GM19239 (cell line): ENCODE data around the gene SCAI.
"Not testable (repeated sequence)": the region's sequence is repeated elsewhere in the genome, so short reads cannot be mapped to it uniquely, and the experiment has no call there.

Experiments used
- DNase-seq: peaks from one replicate; pipeline ENCODE4 v3.0.0; 2011; ENCODE audit warnings: low spot score; ENCODE audit not compliant: insufficient read length
- FAIRE-seq: peaks from 2 replicates; lab custom pipeline; 2011; peaks lifted over from hg19 to GRCh38; lab: Jason Lieb, UNC

SCAI gene

DNA sequence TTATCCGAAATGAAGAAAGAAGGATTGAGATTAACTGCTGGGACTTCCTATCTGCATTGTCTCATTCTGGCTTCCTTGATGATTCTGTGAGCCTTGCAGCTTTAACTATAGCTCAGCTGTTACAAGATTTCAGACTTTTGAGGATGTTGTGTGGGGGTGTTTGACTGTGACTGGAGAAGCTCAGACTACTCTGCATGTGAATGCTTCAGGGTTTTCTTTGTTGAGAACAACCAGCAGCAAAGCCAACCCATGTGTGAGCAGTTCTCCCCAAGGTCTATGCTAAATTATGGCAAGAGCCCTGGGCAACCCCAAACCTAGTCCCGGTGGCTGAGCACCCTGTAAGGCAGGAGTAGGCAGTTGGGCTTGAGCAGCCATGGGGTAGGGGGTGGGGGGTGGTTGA is 8.4 kb upstream of the SCAI start:
- no peak for FAIRE-seq
- no peak for DNase-seq

DNA sequence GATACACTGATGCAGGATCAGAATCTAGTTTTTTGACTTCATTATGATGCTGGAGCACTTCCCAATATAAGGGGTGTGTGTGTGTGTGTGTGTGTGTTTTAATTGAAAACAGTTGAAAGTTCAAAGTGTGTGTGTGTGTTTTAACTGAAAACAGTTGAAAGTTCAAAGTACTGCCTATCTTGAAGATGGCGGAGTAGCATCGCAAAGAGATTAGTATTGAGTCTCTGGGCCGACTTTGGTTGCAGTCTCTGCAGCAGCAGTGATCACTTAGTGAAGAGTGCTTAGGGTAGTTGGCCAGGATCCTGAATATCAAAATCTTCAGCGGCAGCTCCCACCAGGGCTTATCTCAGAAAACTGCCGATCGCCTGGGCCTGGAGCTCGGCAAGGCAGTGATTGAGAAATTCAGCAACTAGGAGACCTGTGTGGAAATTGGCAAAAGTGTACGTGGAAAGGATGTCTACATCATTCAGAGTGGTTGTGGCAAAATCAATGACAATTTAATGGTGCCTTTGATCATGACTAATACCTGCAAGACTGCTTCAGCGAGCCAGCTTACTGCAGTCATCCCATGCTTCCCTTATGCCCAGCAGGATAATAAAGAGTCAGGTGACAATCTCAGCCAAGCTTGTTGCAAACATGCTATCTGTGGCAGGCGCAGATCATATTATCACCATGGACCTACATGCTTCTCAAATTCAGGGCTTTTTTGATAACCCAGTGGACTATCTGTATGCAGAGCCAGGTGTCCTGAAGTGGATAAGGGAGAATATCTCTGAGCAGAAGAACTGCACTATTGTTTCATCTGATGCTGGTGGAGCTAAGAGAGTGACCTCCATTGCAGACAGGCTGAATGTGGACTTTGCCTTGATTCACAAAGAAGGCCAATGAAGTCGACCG is 7.3 kb upstream of the SCAI start:
- FAIRE-seq (no peak), DNase-seq (no peak)

DNA sequence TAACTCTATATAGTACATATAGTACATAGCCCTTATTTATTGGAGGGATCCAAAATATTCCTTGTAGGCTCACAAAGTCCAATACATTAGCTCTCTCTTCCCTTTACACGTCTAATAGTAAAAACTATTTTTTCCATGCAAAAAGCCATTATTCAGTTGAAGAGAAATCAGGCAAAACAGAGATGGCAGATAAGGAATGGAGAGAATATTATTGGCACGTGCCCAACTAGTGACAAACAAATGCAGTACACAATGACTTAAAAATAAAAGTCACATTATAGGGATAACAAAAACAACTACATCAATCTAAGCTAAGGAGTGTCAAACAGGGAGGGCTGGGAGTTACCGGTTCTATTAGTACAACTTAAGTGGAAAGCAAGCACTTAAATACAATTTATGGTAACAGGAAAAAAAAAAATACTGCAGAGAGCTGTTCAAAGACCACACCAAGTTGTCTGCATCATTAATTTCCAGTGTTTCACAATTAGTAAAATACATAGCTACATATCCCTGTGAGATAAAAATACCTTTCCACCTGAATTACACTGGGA is 4.1 kb upstream of the SCAI start:
- DNase-seq, result no peak
- FAIRE-seq, result no peak

DNA sequence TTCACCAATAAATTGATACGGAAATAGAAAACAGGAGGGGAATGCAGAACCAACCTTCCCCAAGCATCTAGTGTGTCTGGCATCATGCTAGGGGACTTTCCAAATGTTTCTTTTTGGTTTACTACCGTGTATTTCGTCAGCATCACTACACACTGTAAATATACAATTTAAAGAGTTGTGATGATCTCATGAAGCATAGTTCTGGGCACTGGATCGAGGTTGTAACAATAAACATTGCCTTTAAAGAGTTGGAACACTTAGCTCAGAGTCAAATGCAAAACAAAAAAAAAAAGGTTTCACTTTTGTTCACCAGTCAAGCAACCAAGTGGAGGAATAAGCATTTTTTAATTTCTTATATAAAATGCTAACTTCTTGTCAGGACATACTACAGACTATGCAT is 2.9 kb upstream of the SCAI start:
- DNase-seq (no peak), FAIRE-seq (no peak)

DNA sequence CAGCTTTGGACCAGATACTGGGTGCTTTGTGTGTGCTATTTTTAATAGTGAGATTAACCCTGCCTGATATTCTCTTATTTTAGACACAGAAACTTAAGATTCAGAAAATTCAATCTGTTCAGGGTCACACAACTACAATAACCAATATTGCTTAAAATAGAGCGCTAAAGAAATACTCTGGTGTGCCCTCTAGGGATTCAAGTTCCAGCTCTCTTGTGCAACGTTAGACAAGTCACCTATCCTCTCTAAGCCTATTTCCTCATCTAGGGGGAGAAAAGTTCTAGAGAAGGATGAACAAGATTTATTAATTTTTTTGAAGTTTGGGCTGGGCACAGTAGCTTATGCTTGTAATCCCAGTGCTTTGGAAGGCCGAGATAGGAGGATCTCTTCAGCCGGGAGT is 2.1 kb upstream of the SCAI start:
- FAIRE-seq (no peak), DNase-seq (no peak)

DNA sequence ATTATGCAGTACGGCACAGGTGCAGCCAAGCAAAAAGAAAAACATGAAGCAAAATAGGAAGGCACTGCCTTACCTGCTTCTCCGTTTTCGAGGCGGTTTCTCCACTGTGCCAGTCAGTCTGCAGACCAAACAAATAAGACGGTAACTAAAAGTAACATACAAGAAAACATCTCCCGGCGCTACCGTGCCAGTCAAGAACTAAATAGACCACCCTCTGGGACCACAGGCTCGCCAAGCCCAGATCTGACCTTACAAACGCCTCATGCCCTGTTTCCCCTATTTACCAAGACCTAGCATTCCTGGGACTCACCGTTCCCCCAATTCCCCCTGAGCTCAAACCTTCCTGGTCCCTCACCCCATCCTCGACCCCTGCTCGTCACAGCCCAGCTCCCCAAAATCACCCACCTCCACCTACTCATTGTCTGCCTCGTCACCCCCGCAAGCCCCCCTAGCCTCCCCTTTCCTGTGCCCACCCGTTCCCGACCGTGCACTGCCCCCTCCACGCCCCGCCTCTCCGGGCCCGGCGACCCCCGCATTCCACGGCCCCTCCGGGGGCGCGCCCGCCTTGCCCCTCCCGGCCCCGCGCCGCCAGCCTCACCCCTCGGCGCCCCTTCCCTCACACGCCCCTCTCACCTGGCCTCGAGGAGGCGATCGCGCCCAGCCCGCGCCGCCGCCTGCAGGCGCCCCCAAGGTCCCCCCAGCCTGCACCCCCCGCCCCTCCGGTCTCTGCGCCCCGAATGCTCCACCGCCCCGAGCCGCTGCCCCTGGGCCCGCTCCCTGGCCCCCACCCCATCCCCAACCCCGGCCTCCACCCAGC is 560 bp downstream of the SCAI start:
- FAIRE-seq (peak; percentile 49), DNase-seq (no peak)

DNA sequence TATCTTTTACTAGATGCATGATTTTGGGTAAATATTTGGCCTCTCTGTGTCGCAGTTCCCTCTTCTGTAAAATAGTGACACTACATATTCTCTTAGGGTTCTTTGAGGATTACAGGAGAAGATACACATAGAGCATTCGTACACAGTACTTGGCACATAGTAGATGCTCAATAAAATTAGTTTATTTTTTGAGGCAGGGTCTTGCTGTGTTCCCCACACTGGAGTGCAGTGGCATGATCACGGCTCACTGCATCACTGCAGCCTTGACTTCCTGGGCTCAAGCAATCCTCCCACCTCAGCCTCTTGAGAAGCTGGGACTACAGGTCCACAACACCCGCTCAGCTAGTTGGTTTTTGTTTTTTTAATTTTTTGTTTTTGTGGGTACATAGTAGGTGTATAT is 1.6 kb downstream of the SCAI start:
- DNase-seq, result no peak
- no peak for FAIRE-seq

DNA sequence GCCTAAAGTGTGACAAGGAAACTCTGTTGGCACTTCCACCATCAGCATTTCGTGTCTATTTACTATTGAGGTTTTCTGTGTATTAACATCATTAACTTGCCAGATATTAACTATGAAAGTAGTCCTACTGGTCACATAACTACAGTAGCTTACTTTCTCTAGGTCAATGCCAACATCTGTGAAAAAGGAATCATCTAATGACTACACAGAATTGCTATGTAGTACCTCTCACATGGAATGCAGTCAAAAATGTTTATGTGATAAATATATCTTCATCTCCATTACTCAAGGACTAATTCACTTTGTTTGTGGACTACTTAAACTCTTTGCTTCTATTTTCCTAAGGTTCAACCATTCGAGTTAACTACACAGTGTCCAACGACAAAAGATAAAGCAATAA is 2.1 kb downstream of the SCAI start:
- DNase-seq (no peak), FAIRE-seq (no peak)

DNA sequence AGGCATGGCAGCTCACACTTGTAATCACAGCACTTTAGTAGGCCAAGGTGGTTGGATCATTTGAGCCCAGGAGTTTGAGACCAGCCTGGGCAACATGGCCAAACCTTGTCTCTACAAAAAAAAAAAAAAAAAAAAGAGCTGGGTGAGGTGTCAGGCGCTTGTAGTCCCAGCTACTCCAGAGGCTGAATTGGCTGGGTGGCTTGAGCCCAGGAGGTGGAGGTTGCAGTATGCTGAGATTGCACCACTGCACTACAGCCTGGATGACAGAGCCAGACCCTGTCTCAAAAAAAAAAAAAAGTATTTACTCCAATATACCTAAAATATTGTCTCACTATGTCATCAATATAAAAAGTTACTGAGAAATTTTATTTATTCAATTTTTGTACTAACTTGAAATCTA is 2.8 kb downstream of the SCAI start:
- FAIRE-seq, result no peak

DNA sequence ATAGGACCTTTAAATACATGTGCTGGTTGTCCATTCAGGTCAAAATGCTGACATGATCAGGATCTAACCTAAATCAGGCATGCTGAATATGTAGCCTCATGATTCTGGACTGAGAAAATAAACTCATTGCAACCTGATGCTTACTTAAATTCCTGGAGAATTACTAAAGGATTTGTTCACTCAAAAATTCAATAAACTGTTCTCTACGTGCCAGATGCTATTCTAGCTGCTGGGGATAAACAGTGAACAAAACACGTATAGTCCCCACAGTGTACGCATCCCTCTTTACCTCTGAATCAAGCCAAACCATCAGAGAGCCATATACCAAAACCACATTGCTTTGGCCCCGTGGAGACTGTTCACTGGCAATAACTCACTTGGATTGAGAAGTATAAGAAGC is 6.1 kb downstream of the SCAI start:
- DNase-seq, result no peak
- no peak for FAIRE-seq

More for the DNA sequence above, 2.8 kb downstream of the SCAI start:
- DNase-seq, result no peak

DNA sequence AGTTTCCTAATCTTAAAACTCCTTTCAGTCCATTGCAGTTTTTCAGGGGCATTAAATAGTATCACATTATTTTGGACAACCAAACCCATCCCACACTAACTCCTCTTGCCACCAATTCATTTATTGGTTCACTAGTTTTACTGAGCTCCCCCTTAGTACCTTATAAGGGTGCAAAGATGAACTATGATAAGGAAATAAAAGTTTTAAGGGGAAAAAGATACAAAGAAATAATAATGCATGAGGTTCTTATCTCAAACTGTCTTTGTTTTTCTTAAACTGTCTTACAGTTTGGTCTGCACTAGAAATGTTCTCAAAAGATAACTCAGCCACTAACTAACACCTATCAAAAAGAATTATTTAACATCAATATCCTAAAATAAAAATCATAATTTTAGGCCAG is 8.4 kb downstream of the SCAI start:
- no peak for DNase-seq
- FAIRE-seq, result no peak

DNA sequence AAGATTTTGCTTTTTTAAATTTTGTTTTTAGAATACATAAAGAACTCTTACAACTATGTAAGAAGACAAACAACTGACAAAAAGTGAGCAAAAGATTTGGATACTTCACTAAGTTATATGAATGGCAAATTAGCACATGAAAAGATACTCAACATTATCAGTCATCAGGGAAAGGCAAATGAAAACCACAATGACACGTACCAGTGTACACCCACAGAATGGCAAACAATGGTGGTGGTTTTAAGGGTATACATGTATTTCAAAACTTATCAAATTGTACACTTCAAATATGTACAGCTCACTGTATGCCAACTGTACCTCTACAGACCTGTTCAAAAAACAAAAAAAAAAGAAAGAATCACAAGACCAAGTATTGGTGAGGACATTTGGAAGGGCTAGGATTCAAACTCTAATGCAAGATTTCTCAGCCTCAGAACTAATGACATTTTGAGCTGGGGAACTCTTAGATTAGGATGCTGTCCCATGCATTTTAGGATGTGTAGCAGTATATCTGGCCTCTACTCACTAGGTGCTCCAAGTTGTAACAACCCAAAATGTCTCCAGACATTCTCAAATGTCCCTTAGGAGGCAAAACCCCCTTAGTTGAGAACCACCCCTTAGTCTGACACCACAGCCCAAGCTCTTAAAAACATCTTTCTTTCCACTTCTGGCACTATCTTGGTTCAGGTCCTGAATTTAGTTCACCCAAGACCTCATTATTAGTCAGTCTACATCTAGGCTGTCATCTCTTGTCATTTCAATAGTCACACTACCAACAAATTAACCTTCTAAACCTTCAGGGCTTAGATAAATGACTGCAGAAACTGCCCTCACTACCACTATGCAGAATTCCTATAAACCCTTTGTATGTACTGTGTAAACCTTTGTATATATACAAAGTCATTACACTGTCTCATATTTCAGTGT is 9.7 kb downstream of the SCAI start:
- FAIRE-seq (no peak), DNase-seq (no peak)

DNA sequence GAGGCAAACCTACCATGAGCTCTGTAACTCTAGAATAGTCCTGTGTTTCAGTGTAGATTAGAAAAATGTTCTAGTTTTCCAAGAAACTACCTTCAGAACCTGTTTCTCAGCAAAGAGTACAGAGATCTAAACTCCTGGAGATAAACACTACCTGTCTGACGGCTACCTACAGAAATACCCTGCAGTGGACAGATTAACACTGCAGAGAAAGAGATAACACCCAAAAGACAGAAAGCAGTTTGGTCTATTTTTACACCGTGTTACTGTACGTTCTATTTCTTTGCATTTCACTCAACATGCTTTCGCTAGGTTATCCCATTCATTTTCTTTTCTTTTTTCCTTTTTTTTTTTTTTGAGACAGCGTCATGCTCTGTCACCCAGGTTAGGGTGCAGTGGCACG is 11.6 kb downstream of the SCAI start:
- FAIRE-seq (no peak), DNase-seq (no peak)

DNA sequence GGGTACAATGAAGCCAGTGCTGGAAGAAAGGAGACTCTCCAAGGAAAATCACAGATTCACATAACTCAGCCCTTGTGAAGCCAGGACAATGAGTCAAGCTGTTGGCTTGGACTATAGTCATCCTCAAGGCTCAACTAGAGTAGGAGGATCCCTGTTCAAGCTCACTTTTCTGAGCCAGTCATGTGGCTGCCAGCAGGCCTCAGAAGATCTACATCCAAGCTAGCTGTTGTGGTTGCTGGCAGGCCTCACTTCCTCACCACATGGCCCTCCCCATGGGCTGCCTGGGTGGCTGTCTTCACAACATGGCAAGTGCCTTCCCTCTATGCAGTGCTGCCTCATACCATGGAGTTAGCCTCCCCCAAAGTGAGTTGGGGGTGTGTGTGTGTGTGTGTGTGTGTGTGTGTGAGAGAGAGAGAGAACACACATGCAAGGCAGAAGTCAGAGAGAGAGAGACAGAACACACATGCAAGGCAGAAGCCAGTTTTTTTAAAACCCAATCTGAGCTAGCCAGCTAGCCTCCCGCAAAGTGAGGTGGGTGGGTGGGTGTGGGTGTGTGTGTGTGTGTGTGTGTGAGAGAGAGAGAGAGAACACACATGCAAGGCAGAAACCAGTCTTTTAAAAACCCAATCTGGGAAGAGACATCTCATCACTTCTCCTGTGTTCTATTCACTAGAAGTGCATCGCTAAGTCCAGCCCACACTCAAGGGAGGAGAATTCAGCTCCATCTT is 17.1 kb downstream of the SCAI start:
- peak; percentile 36 for DNase-seq
- peak; percentile 63 for FAIRE-seq

DNA sequence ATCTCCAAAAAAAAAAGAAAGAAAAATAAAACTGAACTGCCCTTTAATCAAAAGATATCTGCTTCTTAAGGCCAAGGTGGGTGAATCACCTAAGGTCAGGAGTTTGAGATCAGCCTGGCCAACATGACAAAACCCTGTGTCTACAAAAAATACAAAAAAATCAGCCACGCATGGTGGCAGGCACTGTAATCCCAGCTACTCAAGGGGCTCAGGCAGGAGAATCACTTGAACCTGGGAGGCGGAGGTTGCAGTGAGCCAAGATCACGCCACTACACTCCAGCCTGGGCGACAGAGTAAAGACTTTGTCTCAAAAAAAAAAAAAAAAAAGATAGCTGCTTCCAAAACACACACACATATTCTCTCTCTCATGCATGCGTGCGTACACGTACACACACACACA is 17.8 kb downstream of the SCAI start:
- FAIRE-seq (no peak), DNase-seq (no peak)

DNA sequence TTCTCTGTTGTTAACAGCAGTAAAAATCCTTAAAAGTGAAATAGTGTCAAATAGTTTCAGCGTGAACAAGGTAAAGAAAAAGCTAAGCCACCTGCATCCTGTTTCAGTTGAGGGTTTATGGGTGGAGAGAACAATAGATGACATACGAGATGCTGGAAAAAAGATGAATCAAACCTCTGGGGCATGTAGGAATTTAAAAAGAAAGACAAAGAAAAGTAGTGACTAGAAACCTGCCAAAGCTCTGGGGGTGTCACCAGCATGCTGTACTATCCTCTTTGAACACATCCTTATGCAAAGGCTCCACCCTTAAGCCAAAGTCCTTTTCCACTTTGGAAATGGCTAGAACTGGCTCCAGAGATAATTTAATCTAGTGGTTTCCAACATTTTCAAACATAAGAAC is 22.2 kb downstream of the SCAI start:
- FAIRE-seq (no peak), DNase-seq (no peak)

DNA sequence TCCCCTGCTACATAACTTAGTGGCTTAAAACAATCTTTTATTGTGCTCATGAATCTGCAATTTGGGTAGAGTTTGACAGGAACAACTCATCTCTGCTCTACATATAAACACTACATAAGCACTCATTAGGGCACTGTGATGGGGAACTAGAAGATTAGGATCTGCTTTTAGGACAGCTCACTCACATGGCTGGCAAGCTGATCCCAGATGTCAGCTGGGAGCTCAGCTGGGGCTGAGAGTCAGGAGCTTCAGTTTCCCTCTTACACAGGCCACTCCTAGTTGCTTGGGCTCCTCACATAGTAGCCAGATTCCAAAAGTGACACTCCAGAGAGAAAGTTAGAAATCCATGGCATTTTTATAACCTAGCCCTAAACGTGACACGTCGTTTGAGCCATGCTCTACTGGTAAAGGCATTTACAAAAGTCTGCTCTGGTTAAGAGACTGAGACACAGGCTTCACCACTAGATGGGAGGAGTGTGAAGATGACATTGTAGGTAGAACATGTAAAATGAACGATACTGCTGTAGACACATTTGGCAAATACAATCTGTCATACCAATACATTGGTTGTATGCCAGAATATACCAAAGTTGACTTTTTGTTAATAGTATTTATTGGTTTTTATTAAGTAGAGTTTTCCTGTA is 23.6 kb downstream of the SCAI start:
- no peak for FAIRE-seq
- DNase-seq, result no peak

DNA sequence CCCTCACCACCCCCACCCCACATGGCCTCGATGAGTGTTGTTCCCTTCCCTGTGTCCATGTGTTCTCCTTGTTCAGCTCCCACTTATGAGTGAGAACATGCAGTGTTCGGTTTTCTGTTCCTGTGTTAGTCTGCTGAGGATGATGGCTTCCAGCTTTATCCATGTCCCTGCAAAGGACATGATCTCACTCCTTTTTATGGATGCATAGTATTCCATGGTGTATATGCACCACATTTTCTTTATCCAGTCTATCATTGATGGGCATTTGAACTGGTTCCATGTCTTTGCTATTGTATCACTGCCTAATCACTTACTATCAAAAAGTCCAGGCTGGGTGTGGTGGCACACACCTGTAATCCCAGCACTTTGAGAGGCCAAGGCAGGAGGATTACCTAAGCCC is 24.6 kb downstream of the SCAI start:
- not testable (repeated sequence) for DNase-seq, FAIRE-seq

DNA sequence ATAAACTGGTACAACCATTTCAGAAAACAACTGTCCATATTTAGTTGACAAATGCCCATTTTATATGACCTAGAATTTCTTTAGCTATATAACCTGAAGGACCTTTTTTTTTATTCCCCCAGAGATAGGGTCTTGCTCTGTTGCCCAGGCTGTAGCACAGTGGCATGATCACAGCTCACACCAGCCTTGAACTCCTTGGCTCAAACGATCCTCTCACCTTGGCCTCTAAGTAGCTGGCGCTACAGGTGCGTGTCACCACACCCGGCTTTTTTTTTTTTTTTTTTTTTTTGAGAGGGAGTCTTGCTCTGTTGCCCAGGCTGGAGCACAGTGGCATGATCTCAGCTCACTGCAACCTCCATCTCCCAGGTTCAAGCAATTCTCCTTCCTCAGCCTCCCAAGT is 28.8 kb downstream of the SCAI start:
- not testable (repeated sequence) for DNase-seq, FAIRE-seq
